ENCODE data around the gene PTPN5.
A peak's percentile ranks its signal among the peaks of the same experiment; 100 is the strongest.

The PTPN5 gene

DNA sequence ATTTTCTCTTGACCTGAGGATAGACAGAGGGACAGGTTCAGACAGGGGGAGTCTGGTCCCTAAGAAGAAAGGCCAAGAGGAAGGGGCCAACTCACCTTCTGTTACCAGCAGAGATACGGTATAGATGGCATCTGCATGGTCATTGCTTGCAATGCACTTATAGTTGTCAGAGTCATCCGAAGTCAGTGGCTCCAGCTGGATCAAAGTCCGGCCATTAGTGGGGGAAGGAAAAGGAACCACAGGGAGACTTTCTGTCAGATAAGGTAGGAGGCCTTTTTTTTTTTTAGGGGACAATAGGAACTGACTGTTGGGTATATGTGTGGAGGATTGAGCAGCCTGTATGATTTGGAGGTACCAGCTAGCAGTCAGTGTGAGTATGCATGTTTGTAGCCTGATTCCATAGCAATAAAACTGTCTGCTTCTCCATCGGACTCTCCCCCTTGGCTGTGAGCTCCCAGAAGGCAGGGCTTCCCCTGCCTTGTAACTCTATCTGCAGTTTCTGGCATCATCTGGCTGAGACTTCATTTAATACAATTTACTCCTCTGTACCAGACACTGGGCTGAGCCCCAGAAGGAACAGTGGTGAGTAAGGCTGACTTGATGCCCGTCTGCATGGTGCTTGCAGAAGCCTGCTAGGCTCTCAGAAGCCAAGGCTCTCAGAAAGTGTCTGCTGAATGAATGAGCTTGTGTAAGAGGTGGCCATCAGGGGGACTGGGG, 71.3 kb downstream of the PTPN5 start:
- peak overlapping the region; percentile 96 for H3K4me2 ChIP-seq
- H3K27ac ChIP-seq, result no peak overlapping the region
- no peaks in the 10 kb centered on the region for H3K9me3 ChIP-seq
- TF ChIP-seq Cebpa-rat (IDR thresholded peaks at IDR 0.05), result no peak
- H3K27me3 ChIP-seq, result no peaks in the 10 kb centered on the region
- no peaks in the 10 kb centered on the region for H3K36me3 ChIP-seq
- H4K20me1 ChIP-seq, result no peaks in the 10 kb centered on the region
- peaks cover 6% of the 10 kb centered on the region for H3K4me1 ChIP-seq
- H3K4me3 ChIP-seq, result no peak overlapping the region
- H3K9ac ChIP-seq, result no peak overlapping the region

DNA sequence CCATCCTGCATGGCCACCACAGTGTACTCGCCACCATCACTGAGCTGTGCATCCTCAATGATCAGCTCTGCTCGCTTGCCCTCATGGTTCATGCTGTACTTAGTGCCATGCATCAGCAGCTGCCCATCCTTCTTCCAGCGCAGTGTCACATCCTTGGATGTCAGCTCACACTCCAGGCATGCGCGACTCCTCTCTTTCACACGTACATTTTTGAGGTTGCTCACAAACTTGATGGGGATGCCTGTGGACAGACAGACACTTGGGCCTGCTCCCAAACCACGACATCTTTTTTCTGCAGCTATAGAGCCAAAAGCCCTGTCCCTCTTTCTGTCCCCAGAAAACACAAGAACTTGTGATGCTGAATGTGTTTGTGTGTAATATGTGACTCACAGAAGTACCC, 76.1 kb downstream of the PTPN5 start:
- Histone ChIP-seq H3K9ac (no peak overlapping the region), H3K4me2 (no peak overlapping the region), H3K36me3 (no peaks in the 10 kb centered on the region), H3K4me3 (no peak overlapping the region), H3K9me3 (no peaks in the 10 kb centered on the region), H4K20me1 (no peaks in the 10 kb centered on the region), H3K27me3 (no peaks in the 10 kb centered on the region), H3K4me1 (no peaks in the 10 kb centered on the region), H3K27ac (no peak overlapping the region)
- TF ChIP-seq Cebpa-rat (IDR thresholded peaks at IDR 0.05), result no peak

GRCh38 chr11:18714443-18714780, 77.2 kb downstream of the PTPN5 start:
- no peak overlapping the region for H3K4me2 ChIP-seq
- H4K20me1 ChIP-seq, result no peaks in the 10 kb centered on the region
- H3K9ac ChIP-seq, result no peak overlapping the region
- H3K36me3 ChIP-seq, result no peaks in the 10 kb centered on the region
- no peaks in the 10 kb centered on the region for H3K9me3 ChIP-seq
- H3K4me1 ChIP-seq, result no peaks in the 10 kb centered on the region
- H3K27ac ChIP-seq, result no peak overlapping the region
- no peaks in the 10 kb centered on the region for H3K27me3 ChIP-seq
- no peak overlapping the region for H3K4me3 ChIP-seq
- no peak for TF ChIP-seq Cebpa-rat (IDR thresholded peaks at IDR 0.05)

- no peaks in the 10 kb centered on the region for H3K27me3 ChIP-seq
- no peak overlapping the region for H3K27ac ChIP-seq
- H3K36me3 ChIP-seq, result no peaks in the 10 kb centered on the region
- H3K9me3 ChIP-seq, result no peaks in the 10 kb centered on the region
- H4K20me1 ChIP-seq, result no peaks in the 10 kb centered on the region
- H3K9ac ChIP-seq, result no peak overlapping the region
- H3K4me1 ChIP-seq, result no peaks in the 10 kb centered on the region
- no peak for TF ChIP-seq Cebpa-rat (IDR thresholded peaks at IDR 0.05)
- no peak overlapping the region for H3K4me3 ChIP-seq
- no peak overlapping the region for H3K4me2 ChIP-seq
These were observed 77.8 kb downstream of the PTPN5 start for GRCh38 chr11:18713646-18714442.

- Histone ChIP-seq H3K9ac (no peak overlapping the region), H3K27me3 (peaks cover 23% of the 10 kb centered on the region), H3K27ac (no peak overlapping the region), H3K36me3 (no peaks in the 10 kb centered on the region), H4K20me1 (no peaks in the 10 kb centered on the region), H3K4me1 (peaks cover 12% of the 10 kb centered on the region), H3K4me3 (no peak overlapping the region), H3K9me3 (no peaks in the 10 kb centered on the region), H3K4me2 (no peak overlapping the region)
- TF ChIP-seq Cebpa-rat (IDR thresholded peaks at IDR 0.05), result no peak
These were observed 81.1 kb downstream of the PTPN5 start for GRCh38 chr11:18710545-18710944.

- H3K27ac ChIP-seq, result no peak overlapping the region
- H3K4me2 ChIP-seq, result no peak overlapping the region
- H3K36me3 ChIP-seq, result no peaks in the 10 kb centered on the region
- H3K27me3 ChIP-seq, result peaks cover 33% of the 10 kb centered on the region
- TF ChIP-seq Cebpa-rat (IDR thresholded peaks at IDR 0.05), result no peak
- no peak overlapping the region for H3K4me3 ChIP-seq
- H3K9me3 ChIP-seq, result no peaks in the 10 kb centered on the region
- no peaks in the 10 kb centered on the region for H4K20me1 ChIP-seq
- H3K9ac ChIP-seq, result no peak overlapping the region
- peaks cover 15% of the 10 kb centered on the region for H3K4me1 ChIP-seq
These were observed 82.2 kb downstream of the PTPN5 start for GRCh38 chr11:18709414-18709813.

DNA sequence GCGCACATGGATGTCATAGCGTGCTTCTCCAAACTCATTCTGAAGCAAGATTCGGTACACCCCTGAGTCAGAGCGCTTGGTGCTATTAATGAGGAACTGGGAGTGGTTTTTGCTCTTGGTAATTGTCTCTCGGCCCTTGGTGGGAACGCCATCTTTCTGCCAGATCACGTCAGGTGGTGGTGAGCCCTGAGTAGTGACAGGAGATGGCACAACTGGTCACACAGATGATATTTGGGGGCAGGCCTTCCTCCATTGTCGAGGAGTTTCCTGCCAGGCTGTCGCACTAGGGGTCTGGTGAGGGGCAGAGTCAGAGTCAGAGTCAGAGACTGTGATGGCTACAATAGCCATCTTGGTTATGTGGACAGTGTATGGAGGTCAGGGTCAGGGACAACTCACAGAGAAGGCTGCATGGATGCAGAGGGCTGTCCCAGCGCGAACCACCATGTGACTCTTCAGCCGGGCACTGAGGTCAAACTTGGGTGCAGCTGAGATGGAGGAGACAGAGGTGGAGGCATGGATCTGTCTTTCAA, 83.7 kb downstream of the PTPN5 start:
- H3K4me3 ChIP-seq, result no peak overlapping the region
- peaks cover 15% of the 10 kb centered on the region for H3K4me1 ChIP-seq
- H3K27me3 ChIP-seq, result peaks cover 33% of the 10 kb centered on the region
- no peak overlapping the region for H3K9ac ChIP-seq
- H3K36me3 ChIP-seq, result no peaks in the 10 kb centered on the region
- no peaks in the 10 kb centered on the region for H4K20me1 ChIP-seq
- no peak for TF ChIP-seq Cebpa-rat (IDR thresholded peaks at IDR 0.05)
- H3K9me3 ChIP-seq, result no peaks in the 10 kb centered on the region
- no peak overlapping the region for H3K4me2 ChIP-seq
- H3K27ac ChIP-seq, result no peak overlapping the region

DNA sequence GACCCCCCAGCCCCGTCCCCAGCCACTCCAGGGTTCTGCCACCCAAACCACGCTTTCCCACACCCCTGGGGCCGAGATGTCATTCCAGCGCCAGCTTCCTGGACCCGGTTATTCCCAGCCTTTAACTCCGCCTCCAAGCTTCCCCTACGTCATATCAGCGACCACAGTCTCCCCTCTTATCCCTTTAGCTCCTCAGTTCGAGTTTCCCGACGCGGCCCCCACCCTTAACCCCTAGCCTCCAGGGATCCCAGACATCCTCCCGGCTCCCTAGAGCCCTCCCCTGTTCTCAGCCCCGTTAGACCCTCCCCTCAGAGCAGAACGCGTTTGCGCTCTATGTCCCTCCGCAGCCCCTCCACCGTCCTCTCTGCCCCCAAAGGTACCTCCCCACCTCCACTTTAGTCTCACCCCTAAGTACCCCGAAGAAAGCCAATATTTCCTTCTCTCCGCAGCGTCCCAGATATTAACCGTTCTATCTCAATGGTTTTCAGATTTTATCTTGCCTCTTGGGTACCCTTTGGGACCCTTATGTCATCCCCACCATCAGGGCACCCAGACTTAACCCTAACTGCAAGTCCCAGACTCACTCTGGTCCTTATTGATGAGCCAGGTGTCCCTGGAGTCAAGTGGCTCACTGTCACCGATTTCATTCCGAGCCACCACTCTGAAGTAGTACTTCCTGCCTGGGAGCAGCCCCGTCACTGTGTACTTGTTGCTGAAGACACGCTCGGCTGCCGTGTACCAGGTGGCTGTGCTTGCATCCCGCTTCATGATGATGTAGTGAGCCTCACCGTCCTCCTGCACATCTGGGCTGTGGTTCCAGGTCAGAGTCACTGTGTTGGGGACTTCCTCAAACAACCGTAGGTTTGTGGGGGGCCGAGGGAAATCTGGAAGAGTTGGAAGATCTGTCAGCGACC, 85.0 kb downstream of the PTPN5 start:
- peaks cover 5% of the 10 kb centered on the region; the same call in 1 of the 2 replicates for H3K36me3 ChIP-seq
- H3K4me3 ChIP-seq, result no peak overlapping the region; the same call in 1 of the 2 replicates
- no peaks in the 10 kb centered on the region for H4K20me1 ChIP-seq
- no peak overlapping the region for H3K9ac ChIP-seq
- peaks cover 15% of the 10 kb centered on the region for H3K4me1 ChIP-seq
- peak overlapping the region; percentile 64 for H3K4me2 ChIP-seq
- no peak for TF ChIP-seq Cebpa-rat (IDR thresholded peaks at IDR 0.05)
- H3K9me3 ChIP-seq, result no peaks in the 10 kb centered on the region
- no peak overlapping the region for H3K27ac ChIP-seq
- H3K27me3 ChIP-seq, result peaks cover 33% of the 10 kb centered on the region

- Histone ChIP-seq H3K9ac (no peak overlapping the region), H3K27me3 (peaks cover 33% of the 10 kb centered on the region), H3K36me3 (peaks cover 8% of the 10 kb centered on the region; the same call in 1 of the 2 replicates), H3K27ac (no peak overlapping the region), H3K9me3 (no peaks in the 10 kb centered on the region), H3K4me3 (no peak overlapping the region), H3K4me1 (peaks cover 15% of the 10 kb centered on the region), H3K4me2 (peak overlapping the region; percentile 64), H4K20me1 (no peaks in the 10 kb centered on the region)
- TF ChIP-seq Cebpa-rat (IDR thresholded peaks at IDR 0.05), result no peak
These were observed 85.8 kb downstream of the PTPN5 start for GRCh38 chr11:18705651-18706281.
